ENCODE measurements around the gene TMEM89. TPM values are rescaled to one million over a fixed set of nuclear protein-coding genes. Genes with fewer than 3 reads are reported as not detected.

TMEM89 gene
- total and polyA plus RNA-seq, 2 donors (not counting 1 experiment from before 2014, with no cell fraction given) = not detected

DNA sequence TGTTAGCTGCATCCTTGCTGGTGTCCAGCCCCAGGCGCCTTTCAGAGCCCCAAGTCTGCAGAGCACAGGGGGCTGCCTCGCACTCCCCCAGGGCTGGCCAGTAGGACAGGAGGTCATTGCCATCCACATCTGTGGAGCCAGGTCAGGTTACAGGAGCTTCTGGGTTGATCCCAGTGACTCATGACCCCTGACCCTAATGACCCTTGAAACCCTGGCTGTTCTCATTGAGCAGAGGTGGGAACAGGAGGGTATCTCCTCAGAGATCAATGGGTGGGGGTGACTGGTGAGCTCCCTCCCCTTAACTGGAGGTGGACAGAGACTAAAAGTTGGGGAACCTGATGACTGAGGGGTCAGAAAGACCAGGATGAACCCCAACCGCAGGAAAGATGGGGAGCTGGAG is 19.8 kb upstream of the TMEM89 start:
- H3K27ac Mint-ChIP-seq = no peak overlapping the region
- ATAC-seq (ENCODE audit: low read depth) = no peak
- peaks cover 0 to 11% (median 0%) of the 10 kb centered on the region in 4 experiments for H3K27me3 ChIP-seq (replicated peaks in 1 of 4; ENCODE audit: control extremely low read depth in 1 of 4, control insufficient read depth in 3 of 4, insufficient read depth in 4 of 4, low read length in 3 of 4)

More for the DNA sequence above, 19.8 kb upstream of the TMEM89 start:
- no peaks in the 10 kb centered on the region for H3K79me2 ChIP-seq (ENCODE audit: control insufficient read depth, insufficient read depth, low read length)
- H4K20me1 ChIP-seq (ENCODE audit: control insufficient read depth, insufficient read depth, low read length, poor library complexity, severe bottlenecking) = no peaks in the 10 kb centered on the region
- no peak overlapping the region for H3K27ac ChIP-seq (ENCODE audit: low read length in 2 of 2)
- ChIA-PET CTCF (interaction anchor here (1.2 kb wide), 1 partner anchor 15 kb away, joined by 3 read pairs; no protein-coding TSS in a partner anchor), POLR2A (no interaction called here)
- H3K4me1 ChIP-seq (ENCODE audit: control insufficient read depth in 2 of 2, insufficient read depth in 2 of 2, low read length in 2 of 2) = peaks cover 0 to 3% of the 10 kb centered on the region in 2 donors
- H3K4me3 Mint-ChIP-seq = no peak overlapping the region
- no peaks in the 10 kb centered on the region for H3K9me3 ChIP-seq (ENCODE audit: control extremely low read depth in 1 of 3, control insufficient read depth in 2 of 3, insufficient read depth in 1 of 3, low read length in 2 of 3)
- intact Hi-C loops (cut with micrococcal nuclease) = no loop called here
- H3K4me3 ChIP-seq (ENCODE audit: control extremely low read depth in 1 of 5, extremely low read depth in 1 of 5, insufficient read depth in 1 of 5, low read depth in 2 of 5, low read length in 4 of 5) = no peak overlapping the region
- 97% methylated on average over 3 of the region's 3 CpGs for WGBS (ENCODE audit: insufficient coverage)
- TF ChIP-seq CTCF (IDR thresholded peaks at IDR 0.05) (no peak), EZH2 (IDR thresholded peaks at IDR 0.05; ENCODE audit: borderline replicate concordance, insufficient read depth, low read depth, low read length, poor library complexity, severe bottlenecking) (no peak)
- no peak overlapping the region for H3K4me2 ChIP-seq (replicated peaks; ENCODE audit: low read depth, low read length, poor library complexity, severe bottlenecking)
- no peak for DNase-seq
- H3K9me3 Mint-ChIP-seq (ENCODE audit: insufficient read depth) = no peaks in the 10 kb centered on the region
- no peaks in the 10 kb centered on the region for H3K27me3 Mint-ChIP-seq
- no peak overlapping the region for H3K9ac ChIP-seq (ENCODE audit: low read length)
- no peaks in the 10 kb centered on the region for H3K4me1 Mint-ChIP-seq
- H3K36me3 ChIP-seq (replicated peaks in 1 of 2; ENCODE audit: control extremely low read depth in 1 of 2, control insufficient read depth in 1 of 2, extremely low read depth in 1 of 2, insufficient read depth in 2 of 2, low read length in 1 of 2) = no peaks in the 10 kb centered on the region
- no peak overlapping the region for H2AFZ ChIP-seq (ENCODE audit: insufficient read depth, low read depth, low read length, poor library complexity, severe bottlenecking)
